NCI-H460 (cell line): ENCODE data around the gene OR52E6. TPM values are rescaled to one million over a fixed set of nuclear protein-coding genes. Genes with fewer than 3 reads are reported as not detected.

Experiments
- DNase-seq: peaks from one replicate; pipeline ENCODE4 v3.0.0-alpha.2; 2016; ENCODE audit warnings: low read depth; ENCODE audit errors: extremely low read depth
- total RNA-seq: library from RNA; depleted of rRNA; stranded (reverse); fragments of >200 nt; shearing (Covaris generic); gene quantifications from 2 replicates; pipeline ENCODE4 v1.2.3, GENCODE V29; 2014; rRNA removed

Gene OR52E6
- total RNA-seq, 1 experiment from 2014 or later: not detected

- no peak for DNase-seq
These were observed 34.1 kb downstream of the OR52E6 start for GRCh38 chr11:5807580-5807979.

- no peak for DNase-seq
These were observed 37.7 kb downstream of the OR52E6 start for GRCh38 chr11:5803982-5804381.

- DNase-seq: no peak
These were observed 45.2 kb downstream of the OR52E6 start for GRCh38 chr11:5796541-5796940.

GRCh38 chr11:5791165-5791564 lies 50.5 kb downstream of the OR52E6 start, which contains the start of gene OR52N1:
Gene OR52N1, minus strand, starts transcription at chr11:5791265. Its CDS starts 2,449 bp downstream, at chr11:5788816.
- DNase-seq: no peak

Other genes with a start within 250 kb of the OR52E6 start
- gene TRIM6, start 245.3 kb downstream of the OR52E6 start, total RNA-seq: 8.5 and 10.2 TPM in 2 replicates
- 4.9 and 6.3 TPM in 2 replicates for gene TRIM34, start 216.9 kb downstream of the OR52E6 start, total RNA-seq
- gene TRIM5, start 156.8 kb downstream of the OR52E6 start, total RNA-seq: 23.8 and 25.1 TPM in 2 replicates
- 1.2 and 1.4 TPM in 2 replicates for gene TRIM22, start 152.1 kb downstream of the OR52E6 start, total RNA-seq
- not detected in 2 replicates for gene OR56B1, start 105.4 kb downstream of the OR52E6 start, total RNA-seq
- not detected in 2 replicates for gene OR52N4, start 87.7 kb downstream of the OR52E6 start, total RNA-seq
- gene OR52N5, start 58.5 kb downstream of the OR52E6 start, total RNA-seq: not detected in 2 replicates
- not detected in 2 replicates for gene OR52N1, start 50.6 kb downstream of the OR52E6 start, total RNA-seq
- not detected in 2 replicates for gene OR52N2, start 33.0 kb downstream of the OR52E6 start, total RNA-seq
- gene OR52E8, start 15.8 kb upstream of the OR52E6 start, total RNA-seq: not detected in 2 replicates
- gene OR52E4, start 38.7 kb upstream of the OR52E6 start, total RNA-seq: not detected in 2 replicates
- not detected in 2 replicates for gene OR52E5, start 51.3 kb upstream of the OR52E6 start, total RNA-seq
- not detected in 2 replicates for gene OR56A3, start 100.4 kb upstream of the OR52E6 start, total RNA-seq
- gene OR56A5, start 126.6 kb upstream of the OR52E6 start, total RNA-seq: not detected in 2 replicates
- not detected in 2 replicates for gene OR52L1, start 145.1 kb upstream of the OR52E6 start, total RNA-seq
- gene OR56A4, start 165.0 kb upstream of the OR52E6 start, total RNA-seq: not detected in 2 replicates
- not detected in 2 replicates for gene OR56A1, start 188.9 kb upstream of the OR52E6 start, total RNA-seq